Panc1 (cell line): ENCODE results near the gene PRKAG2. TPM values are rescaled to one million over a fixed set of nuclear protein-coding genes. Genes with fewer than 3 reads are reported as not detected.
A peak's percentile ranks its signal among the peaks of the same experiment; 100 is the strongest.

Experiments used
- ATAC-seq: fragments of 200-7000 bp; cut with Tn5 transposase; 2 replicates; pipeline ENCODE4 v1.9.1; 2020; ENCODE audit warnings: mild to moderate bottlenecking, moderate library complexity
- BruUV-seq: library from RNA; stranded (reverse); fragments of 400-500 nt; replicated peaks from 2 replicates; lab custom pipeline; 2021; lab: Mats Ljungman, UMichigan
- CTCF ChIA-PET: fragments of 300-600 bp; sonication (Branson Sonifier 250); formaldehyde crosslinking; loops from one replicate; lab custom pipeline; 2022; ENCODE audit warnings: antibody characterized with exemption; lab: Charles Lee
- POLR2A ChIA-PET: fragments of 300-600 bp; sonication (Branson Sonifier 250); formaldehyde crosslinking; loops from one replicate; lab custom pipeline; 2022; ENCODE audit warnings: antibody characterized with exemption; lab: Charles Lee
- DNase-seq: peaks from one replicate; pipeline ENCODE4 v3.0.0-alpha.2; 2010; ENCODE audit warnings: low read depth, low spot score
- H3K27ac ChIP-seq: 2 replicates; pipeline ENCODE4 v1.5.1; 2011; ENCODE audit warnings: mild to moderate bottlenecking, low read length, inconsistent platforms
- H3K27me3 ChIP-seq: fragments of 200-500 bp; sonication (Bioruptor generic); 2 replicates; pipeline ENCODE4 v1.6.0; 2014; ENCODE audit warnings: low read length, inconsistent platforms; ENCODE audit not compliant: control insufficient read depth, insufficient read depth
- H3K36me3 ChIP-seq: fragments of 200-500 bp; sonication (Bioruptor generic); 2 replicates; pipeline ENCODE4 v1.5.1; 2014; ENCODE audit warnings: inconsistent platforms, mild to moderate bottlenecking, low read length, moderate library complexity; ENCODE audit not compliant: control insufficient read depth, insufficient read depth
- H3K4me1 ChIP-seq: 2 replicates; pipeline ENCODE4 v1.5.1; 2011; ENCODE audit warnings: inconsistent platforms, mild to moderate bottlenecking, low read length, moderate library complexity; ENCODE audit not compliant: control insufficient read depth, insufficient read depth
- H3K4me3 ChIP-seq, 2 experiments: 2 replicates each; pipeline ENCODE4 v1.5.1; 2011 to 2012; ENCODE audit warnings: low read depth in 2 of 2, low read length in 2 of 2, mild to moderate bottlenecking in 2 of 2, inconsistent platforms in 1 of 2, moderate library complexity in 1 of 2
- H3K9me3 ChIP-seq: fragments of 200-500 bp; sonication (Bioruptor generic); 2 replicates; pipeline ENCODE4 v1.5.1; 2014; ENCODE audit warnings: low read depth, mild to moderate bottlenecking, inconsistent platforms, low read length, moderate library complexity; ENCODE audit not compliant: control insufficient read depth, insufficient read depth
- POLR2AphosphoS5 ChIP-seq: IDR thresholded peaks from 2 replicates; pipeline ENCODE4 v1.6.1; 2012; ENCODE audit warnings: mild to moderate bottlenecking, low read depth, low read length, moderate library complexity
- SIN3A ChIP-seq: IDR thresholded peaks from 2 replicates; pipeline ENCODE4 v1.6.1; 2012; ENCODE audit warnings: low read depth, mild to moderate bottlenecking, low read length, moderate library complexity, borderline replicate concordance; ENCODE audit not compliant: insufficient read depth
- TCF7L2 ChIP-seq: IDR thresholded peaks from 2 replicates; pipeline ENCODE4 v1.6.1; 2011; ENCODE audit warnings: mild to moderate bottlenecking, low read depth, low read length, inconsistent platforms
- in situ Hi-C: cut with HindIII; loops from 2 replicates; pipeline ENCODE4 v1.10.0; 2016; ENCODE audit warnings: low sequenced_read_pairs, low pct_unique_long_range_greater_than_20kb
- intact Hi-C: fragments of 100-400 bp; cut with micrococcal nuclease; formaldehyde crosslinking; loops from one replicate; pipeline ENCODE4 v1.10.0; 2022; ENCODE audit not compliant: unreplicated experiment
- total RNA-seq: library from RNA; stranded (reverse); gene quantifications from one replicate; pipeline ENCODE4 v1.2.1, GENCODE V29; 2021; ENCODE audit not compliant: unreplicated experiment
- TF ChIP-seq, protein P1 (sequence below): fragments of 450-650 bp; IDR thresholded peaks from 2 replicates; pipeline ENCODE4 v1.5.1; 2017; ENCODE audit warnings: mild to moderate bottlenecking
- TF ChIP-seq, protein P2 (sequence below), 2 experiments: IDR thresholded peaks; 2 replicates each; pipeline ENCODE4 v1.6.1; 2011 to 2012; ENCODE audit warnings: low read depth in 2 of 2, control low read depth in 1 of 2, low read length in 1 of 2, mild to moderate bottlenecking in 1 of 2, moderate library complexity in 1 of 2; ENCODE audit not compliant: insufficient read depth in 1 of 2

The PRKAG2 gene
- total RNA-seq, 1 experiment from 2014 or later: 71.6 TPM

DNA sequence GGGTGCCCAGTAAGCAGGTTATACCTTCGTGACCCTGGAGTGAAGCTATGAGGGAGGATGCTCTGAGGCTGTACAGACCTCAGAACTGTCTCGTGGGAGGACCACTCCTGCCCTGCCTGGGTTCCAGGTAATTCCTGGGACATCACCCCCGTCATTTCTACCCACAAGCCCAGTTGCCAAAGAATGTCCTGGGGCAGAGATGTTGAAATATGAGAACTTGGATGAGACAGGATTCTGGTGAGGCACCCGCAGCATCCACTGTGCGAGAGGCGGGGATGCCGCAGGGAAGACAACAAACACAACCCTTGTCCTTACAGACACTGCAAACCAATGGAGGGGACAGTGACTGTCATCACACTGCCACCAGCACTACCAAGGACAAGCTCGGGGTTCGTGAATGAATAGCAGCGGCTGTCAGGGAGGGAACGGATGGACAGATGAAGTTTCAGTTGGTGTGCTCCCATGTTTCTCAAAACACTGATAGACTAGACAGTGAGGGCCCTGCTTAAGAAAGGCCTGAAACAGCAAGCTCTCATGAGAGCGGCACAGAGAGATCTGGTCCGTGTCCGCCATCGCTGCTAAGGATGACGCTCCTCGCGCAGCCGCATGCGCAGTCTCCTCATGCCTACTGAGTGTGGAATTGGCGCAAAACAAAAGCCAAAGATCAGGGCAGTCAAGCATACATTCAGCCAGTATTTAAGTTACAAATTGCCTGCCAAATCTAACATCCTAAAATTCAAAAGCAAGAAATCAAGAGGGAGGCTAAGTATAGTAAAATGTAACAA is 275.2 kb downstream of the PRKAG2 start:
- in situ Hi-C loops (no loop called here), intact Hi-C loops (no loop called here)
- CTCF ChIA-PET: no interaction called here
- H3K27me3 ChIP-seq: no peaks in the 10 kb centered on the region
- H3K4me1 ChIP-seq: peaks cover 47% of the 10 kb centered on the region
- H3K27ac ChIP-seq: peak overlapping the region; percentile 99
- DNase-seq: no peak
- no peaks in the 10 kb centered on the region for H3K9me3 ChIP-seq
- H3K4me3 ChIP-seq: no peak overlapping the region
- no peaks in the 10 kb centered on the region for H3K36me3 ChIP-seq
- POLR2A ChIA-PET: interaction anchor here (0.9 kb wide), 1 partner anchor 175 kb away, joined by 3 read pairs; no protein-coding TSS in a partner anchor
- ATAC-seq: no peak
- no TSS peak for BruUV-seq
- TF ChIP-seq, protein P1, sequence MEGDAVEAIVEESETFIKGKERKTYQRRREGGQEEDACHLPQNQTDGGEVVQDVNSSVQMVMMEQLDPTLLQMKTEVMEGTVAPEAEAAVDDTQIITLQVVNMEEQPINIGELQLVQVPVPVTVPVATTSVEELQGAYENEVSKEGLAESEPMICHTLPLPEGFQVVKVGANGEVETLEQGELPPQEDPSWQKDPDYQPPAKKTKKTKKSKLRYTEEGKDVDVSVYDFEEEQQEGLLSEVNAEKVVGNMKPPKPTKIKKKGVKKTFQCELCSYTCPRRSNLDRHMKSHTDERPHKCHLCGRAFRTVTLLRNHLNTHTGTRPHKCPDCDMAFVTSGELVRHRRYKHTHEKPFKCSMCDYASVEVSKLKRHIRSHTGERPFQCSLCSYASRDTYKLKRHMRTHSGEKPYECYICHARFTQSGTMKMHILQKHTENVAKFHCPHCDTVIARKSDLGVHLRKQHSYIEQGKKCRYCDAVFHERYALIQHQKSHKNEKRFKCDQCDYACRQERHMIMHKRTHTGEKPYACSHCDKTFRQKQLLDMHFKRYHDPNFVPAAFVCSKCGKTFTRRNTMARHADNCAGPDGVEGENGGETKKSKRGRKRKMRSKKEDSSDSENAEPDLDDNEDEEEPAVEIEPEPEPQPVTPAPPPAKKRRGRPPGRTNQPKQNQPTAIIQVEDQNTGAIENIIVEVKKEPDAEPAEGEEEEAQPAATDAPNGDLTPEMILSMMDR: no peak
- no peak for TF ChIP-seq SIN3A
- no peak for TF ChIP-seq TCF7L2
- TF ChIP-seq, protein P2, sequence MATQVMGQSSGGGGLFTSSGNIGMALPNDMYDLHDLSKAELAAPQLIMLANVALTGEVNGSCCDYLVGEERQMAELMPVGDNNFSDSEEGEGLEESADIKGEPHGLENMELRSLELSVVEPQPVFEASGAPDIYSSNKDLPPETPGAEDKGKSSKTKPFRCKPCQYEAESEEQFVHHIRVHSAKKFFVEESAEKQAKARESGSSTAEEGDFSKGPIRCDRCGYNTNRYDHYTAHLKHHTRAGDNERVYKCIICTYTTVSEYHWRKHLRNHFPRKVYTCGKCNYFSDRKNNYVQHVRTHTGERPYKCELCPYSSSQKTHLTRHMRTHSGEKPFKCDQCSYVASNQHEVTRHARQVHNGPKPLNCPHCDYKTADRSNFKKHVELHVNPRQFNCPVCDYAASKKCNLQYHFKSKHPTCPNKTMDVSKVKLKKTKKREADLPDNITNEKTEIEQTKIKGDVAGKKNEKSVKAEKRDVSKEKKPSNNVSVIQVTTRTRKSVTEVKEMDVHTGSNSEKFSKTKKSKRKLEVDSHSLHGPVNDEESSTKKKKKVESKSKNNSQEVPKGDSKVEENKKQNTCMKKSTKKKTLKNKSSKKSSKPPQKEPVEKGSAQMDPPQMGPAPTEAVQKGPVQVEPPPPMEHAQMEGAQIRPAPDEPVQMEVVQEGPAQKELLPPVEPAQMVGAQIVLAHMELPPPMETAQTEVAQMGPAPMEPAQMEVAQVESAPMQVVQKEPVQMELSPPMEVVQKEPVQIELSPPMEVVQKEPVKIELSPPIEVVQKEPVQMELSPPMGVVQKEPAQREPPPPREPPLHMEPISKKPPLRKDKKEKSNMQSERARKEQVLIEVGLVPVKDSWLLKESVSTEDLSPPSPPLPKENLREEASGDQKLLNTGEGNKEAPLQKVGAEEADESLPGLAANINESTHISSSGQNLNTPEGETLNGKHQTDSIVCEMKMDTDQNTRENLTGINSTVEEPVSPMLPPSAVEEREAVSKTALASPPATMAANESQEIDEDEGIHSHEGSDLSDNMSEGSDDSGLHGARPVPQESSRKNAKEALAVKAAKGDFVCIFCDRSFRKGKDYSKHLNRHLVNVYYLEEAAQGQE (IDR thresholded peaks at IDR 0.05; ENCODE audit: insufficient read depth in 1 of 2, low read depth in 2 of 2, low read length in 1 of 2): no peak
- TF ChIP-seq POLR2AphosphoS5: no peak

DNA sequence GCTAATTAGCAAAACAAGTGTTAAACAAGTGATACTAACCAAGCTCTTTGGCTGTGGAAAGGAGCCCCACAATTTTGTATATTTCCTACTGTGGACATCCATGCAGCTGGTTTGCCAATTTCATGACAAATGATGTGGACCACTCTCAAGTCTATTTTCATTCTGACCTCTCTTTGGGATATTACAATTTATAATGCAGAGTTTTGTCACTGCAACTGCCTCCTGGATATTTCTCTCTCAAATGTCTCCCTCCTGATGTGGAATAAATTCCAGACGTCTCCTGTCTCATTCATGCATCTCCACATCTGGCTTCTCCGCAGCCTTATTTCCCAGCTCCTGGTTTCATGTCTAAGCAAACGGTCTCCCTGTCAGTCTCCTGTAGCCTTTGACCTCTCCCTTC is 276.6 kb downstream of the PRKAG2 start:
- intact Hi-C loops (no loop called here), in situ Hi-C loops (no loop called here)
- Histone ChIP-seq H3K27me3 (no peaks in the 10 kb centered on the region), H3K4me3 (peak overlapping the region; percentile 8 to 11; a peak in 2 of 4 replicates), H3K9me3 (no peaks in the 10 kb centered on the region), H3K27ac (peak overlapping the region; percentile 99), H3K4me1 (peaks cover 53% of the 10 kb centered on the region), H3K36me3 (no peaks in the 10 kb centered on the region)
- no peak for ATAC-seq
- CTCF ChIA-PET: no interaction called here
- no peak for DNase-seq
- TSS peak; percentile 96 for BruUV-seq
- POLR2A ChIA-PET: interaction anchor here (0.6 kb wide), 1 partner anchor 10 kb away, joined by 13 read pairs; no protein-coding TSS in a partner anchor
- TF ChIP-seq, protein P1: no peak
- TF ChIP-seq SIN3A (no peak), TCF7L2 (no peak), POLR2AphosphoS5 (no peak)
